ENCODE measurements around the gene CPNE1. TPM values are rescaled to one million over a fixed set of nuclear protein-coding genes. Genes with fewer than 3 reads are reported as not detected.

CPNE1 gene
- total and polyA plus RNA-seq, 2 of the 8 experiments (the other 6 are each of a cell fraction or from before 2014, with no cell fraction given): 294 to 346 TPM

- H3K23me2 ChIP-seq (ENCODE audit: low read depth, low read length): no peaks in the 10 kb centered on the region
- no peak overlapping the region for H3K9ac ChIP-seq (replicated peaks in 1 of 4; ENCODE audit: extremely low read depth in 1 of 4, low read depth in 3 of 4, low read length in 3 of 4)
- H4K5ac ChIP-seq (ENCODE audit: insufficient read length, low read depth, low read length): no peak overlapping the region
- ChIA-PET POLR2A (ENCODE audit: partially characterized antibody) (interaction anchor here (0.9 to 2.4 kb wide), 3 partner anchors 10 to 28 kb away, joined by 3 to 11 read pairs (median 3); no protein-coding TSS in a partner anchor), CTCF (ENCODE audit: partially characterized antibody) (interaction anchor here (1.2 kb wide), 1 partner anchor 316 kb away, joined by 3 read pairs; no protein-coding TSS in a partner anchor)
- no peak overlapping the region; the same call in 1 of the 2 replicates for H4K8ac ChIP-seq (ENCODE audit: extremely low read depth, insufficient read depth, low read length)
- H2BK5ac ChIP-seq (ENCODE audit: low read depth, low read length): no peak overlapping the region
- 90% methylated on average over 8 of the region's 8 CpGs; no CpG with 5 or more reads in 1 of the 2 experiments for WGBS, 2 experiments (ENCODE audit: extremely low coverage in 1 of 2, insufficient coverage in 1 of 2, insufficient read length in 1 of 2, insufficient replicate concordance in 2 of 2, low coverage in 1 of 2, low lambda C conversion rate in 2 of 2, missing lambda C conversion rate in 1 of 2)
- no peak overlapping the region for H3K4me2 ChIP-seq (ENCODE audit: insufficient read depth in 1 of 2, low read depth in 2 of 2, low read length in 2 of 2)
- no peaks in the 10 kb centered on the region for H3K9me3 ChIP-seq (ENCODE audit: insufficient read depth in 2 of 2, low read depth in 1 of 2, low read length in 1 of 2)
- no peak overlapping the region for H3K27ac ChIP-seq (ENCODE audit: low read depth, low read length)
- H3K4me1 ChIP-seq (replicated peaks in 1 of 4; ENCODE audit: control insufficient read depth in 3 of 4, insufficient read depth in 4 of 4, low read length in 3 of 4): no peaks in the 10 kb centered on the region
- H2AFZ ChIP-seq (ENCODE audit: low read length): no peak overlapping the region
- TF ChIP-seq BRCA1 (IDR thresholded peaks at IDR 0.05; ENCODE audit: low read depth, low read length): no peak
- no peak for TF ChIP-seq CEBPB (IDR thresholded peaks at IDR 0.05; ENCODE audit: low read depth, low read length)
- TF ChIP-seq CREB1 (IDR thresholded peaks at IDR 0.05): no peak
- TF ChIP-seq ZNF274 (IDR thresholded peaks at IDR 0.05; ENCODE audit: borderline replicate concordance, extremely low read depth, low read length): no peak
- H3K4ac ChIP-seq (replicated peaks; ENCODE audit: insufficient read length, low read depth, low read length): no peak overlapping the region
- peaks cover 0 to 11% (median 6%) of the 10 kb centered on the region in 4 experiments; a peak in 5 of 8 replicates for H3K36me3 ChIP-seq (ENCODE audit: control insufficient read depth in 2 of 4, insufficient read depth in 4 of 4, low read length in 3 of 4)
- H3K4me3 ChIP-seq (ENCODE audit: extremely low read depth in 1 of 4, insufficient read depth in 2 of 4, low read depth in 3 of 4, low read length in 4 of 4): no peak overlapping the region
- FAIRE-seq (no peak), DNase-seq (ENCODE audit: low read depth in 1 of 2, low spot score in 2 of 2) (no peak)
- H3K79me2 ChIP-seq (ENCODE audit: control insufficient read depth in 1 of 2, insufficient read depth in 2 of 2, low read length in 2 of 2): no peaks in the 10 kb centered on the region
- H2AK5ac ChIP-seq (ENCODE audit: low read depth, low read length): no peak overlapping the region
- H3K79me1 ChIP-seq (ENCODE audit: low read depth, low read length): no peaks in the 10 kb centered on the region
- H2BK120ac ChIP-seq (replicated peaks; ENCODE audit: low read depth, low read length): no peak overlapping the region
- H3K14ac ChIP-seq (ENCODE audit: insufficient read length): no peak overlapping the region
- no peak overlapping the region for H2BK20ac ChIP-seq (ENCODE audit: low read length)
- H3K27me3 ChIP-seq (replicated peaks in 1 of 4; ENCODE audit: control insufficient read depth in 3 of 4, extremely low read depth in 1 of 4, insufficient read depth in 3 of 4, low read length in 3 of 4): no peaks in the 10 kb centered on the region
- no peak overlapping the region for H3K56ac ChIP-seq (replicated peaks; ENCODE audit: insufficient read length, low read depth, low read length)
- no peak overlapping the region for H3K18ac ChIP-seq (ENCODE audit: extremely low read depth, low read length)
- H2BK12ac ChIP-seq (ENCODE audit: low read depth, low read length): no peak overlapping the region
- H4K20me1 ChIP-seq (replicated peaks in 1 of 2; ENCODE audit: control insufficient read depth in 1 of 2, insufficient read depth in 2 of 2, low read length in 2 of 2): no peaks in the 10 kb centered on the region
- H3K23ac ChIP-seq (ENCODE audit: insufficient read length): no peak overlapping the region
- H2BK15ac ChIP-seq (ENCODE audit: low read length): no peak overlapping the region
- no peak overlapping the region for H4K91ac ChIP-seq (replicated peaks; ENCODE audit: insufficient read length, low read length)
Measured at GRCh38 chr20:35674921-35675320, 10.2 kb upstream of the CPNE1 start.
